DOHH2 (cell line): Measurements from ENCODE around the gene JDP2.

ENCODE experiments used
- H3F3A ChIP-seq: fragments of 200-600 bp; sonication (generic), shearing (Covaris generic); 2 replicates; pipeline ENCODE4 v1.6.0; 2016; ENCODE audit warnings: antibody characterized with exemption, mild to moderate bottlenecking; ENCODE audit not compliant: control insufficient read depth, insufficient read depth
- H3K27ac ChIP-seq: fragments of 200-600 bp; sonication (generic); 2 replicates; pipeline ENCODE4 v1.5.1; 2014; ENCODE audit warnings: low read depth, mild to moderate bottlenecking, low read length, moderate library complexity
- H3K27me3 ChIP-seq: fragments of 200-600 bp; sonication (generic); 2 replicates; pipeline ENCODE4 v1.6.1; 2014; ENCODE audit warnings: mild to moderate bottlenecking, low read length, mixed read lengths; ENCODE audit not compliant: control insufficient read depth
- H3K36me3 ChIP-seq: fragments of 200-600 bp; sonication (generic); 2 replicates; pipeline ENCODE4 v1.6.1; 2014; ENCODE audit warnings: mild to moderate bottlenecking, low read length, moderate library complexity, mixed read lengths; ENCODE audit not compliant: control insufficient read depth
- H3K4me1 ChIP-seq: fragments of 200-600 bp; sonication (generic); 2 replicates; pipeline ENCODE4 v1.6.1; 2014; ENCODE audit warnings: mild to moderate bottlenecking, low read length, mixed read lengths; ENCODE audit not compliant: control insufficient read depth
- H3K4me2 ChIP-seq: fragments of 200-600 bp; sonication (generic); 2 replicates; pipeline ENCODE4 v1.6.0; 2014; ENCODE audit warnings: mild to moderate bottlenecking, low read length, moderate library complexity
- H3K4me3 ChIP-seq: fragments of 200-600 bp; sonication (generic); 2 replicates; pipeline ENCODE4 v1.5.1; 2014; ENCODE audit warnings: mild to moderate bottlenecking, low read length, mixed read lengths
- H3K79me2 ChIP-seq: fragments of 200-600 bp; sonication (generic); 2 replicates; pipeline ENCODE4 v1.6.1; 2014; ENCODE audit warnings: mild to moderate bottlenecking, low read length, mixed read lengths; ENCODE audit not compliant: control insufficient read depth
- H3K9me2 ChIP-seq: fragments of 200-600 bp; sonication (generic); replicated peaks from 2 replicates; pipeline ENCODE4 v1.6.1; 2014; ENCODE audit warnings: mild to moderate bottlenecking, low read length, mixed read lengths; ENCODE audit not compliant: control insufficient read depth
- H3K9me3 ChIP-seq: fragments of 200-600 bp; sonication (generic); 2 replicates; pipeline ENCODE4 v1.6.1; 2014; ENCODE audit warnings: antibody characterized with exemption, low read length, mixed read lengths; ENCODE audit not compliant: control insufficient read depth, insufficient read depth
- H4K20me1 ChIP-seq: fragments of 200-600 bp; sonication (generic); 2 replicates; pipeline ENCODE4 v1.6.0; 2014; ENCODE audit warnings: low read depth, mild to moderate bottlenecking, antibody characterized with exemption, low read length, moderate library complexity; ENCODE audit not compliant: control insufficient read depth, insufficient read depth
- CTCF ChIP-seq: fragments of 200-600 bp; sonication (generic); IDR thresholded peaks from one replicate; pipeline ENCODE4 v1.5.1; 2014; ENCODE audit warnings: antibody characterized with exemption, mild to moderate bottlenecking, low read depth, low read length; ENCODE audit not compliant: poor library complexity, severe bottlenecking
- EZH2phosphoT487 ChIP-seq: fragments of 200-600 bp; sonication (generic); IDR thresholded peaks from 2 replicates; pipeline ENCODE4 v1.6.1; 2017; ENCODE audit warnings: borderline replicate concordance, mild to moderate bottlenecking, antibody characterized with exemption, low read length, moderate library complexity, mixed read lengths

JDP2 gene

GRCh38 chr14:75430976-75431375, 3.2 kb downstream of the JDP2 start:
- Histone ChIP-seq H3K4me1 (peaks cover 32% of the 10 kb centered on the region), H3K4me2 (no peak overlapping the region), H3F3A (peaks cover 5% of the 10 kb centered on the region), H3K36me3 (no peaks in the 10 kb centered on the region), H3K27me3 (peaks cover 39% of the 10 kb centered on the region), H3K9me2 (no peaks in the 10 kb centered on the region), H3K9me3 (no peaks in the 10 kb centered on the region), H4K20me1 (no peaks in the 10 kb centered on the region), H3K4me3 (no peak overlapping the region), H3K27ac (no peak overlapping the region), H3K79me2 (no peaks in the 10 kb centered on the region)
- TF ChIP-seq EZH2phosphoT487 (no peak), CTCF (no peak)

DNA sequence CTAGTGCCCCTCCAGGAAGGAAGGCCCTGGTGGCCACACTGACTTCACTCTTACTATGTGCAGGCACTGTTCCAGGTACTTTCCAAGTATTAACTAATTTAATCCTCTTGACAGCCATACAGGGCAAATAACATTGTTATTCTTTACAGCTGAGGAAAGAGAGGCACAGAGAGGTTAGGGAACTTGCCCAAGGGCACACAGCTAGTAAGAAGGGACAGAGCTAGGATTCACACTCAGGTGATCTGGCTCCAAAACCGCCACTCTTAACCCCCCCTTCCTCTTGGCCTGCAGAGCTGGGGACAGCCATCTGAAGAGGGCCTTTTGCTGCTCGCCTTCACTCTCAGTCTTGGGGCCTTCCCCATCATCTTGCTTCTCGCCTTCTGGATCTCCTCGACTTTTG, 4.0 kb downstream of the JDP2 start:
- H3K4me2 ChIP-seq = no peak overlapping the region

GRCh38 chr14:75432411-75432810, 4.6 kb downstream of the JDP2 start:
- peaks cover 27% of the 10 kb centered on the region for H3K27me3 ChIP-seq
- H3K4me1 ChIP-seq = peaks cover 32% of the 10 kb centered on the region
- TF ChIP-seq EZH2phosphoT487 (no peak), CTCF (no peak)
- H3K9me3 ChIP-seq = no peaks in the 10 kb centered on the region
- H3F3A ChIP-seq = no peaks in the 10 kb centered on the region; the same call in 1 of the 2 replicates
- H3K79me2 ChIP-seq = no peaks in the 10 kb centered on the region
- H4K20me1 ChIP-seq = no peaks in the 10 kb centered on the region
- no peak overlapping the region for H3K27ac ChIP-seq
- H3K36me3 ChIP-seq = no peaks in the 10 kb centered on the region
- no peaks in the 10 kb centered on the region for H3K9me2 ChIP-seq
- no peak overlapping the region for H3K4me3 ChIP-seq
- no peak overlapping the region for H3K4me2 ChIP-seq

More for the DNA sequence above, 4.0 kb downstream of the JDP2 start:
- Histone ChIP-seq H4K20me1 (no peaks in the 10 kb centered on the region), H3K27me3 (peaks cover 33% of the 10 kb centered on the region), H3K9me2 (no peaks in the 10 kb centered on the region), H3K4me1 (peaks cover 32% of the 10 kb centered on the region), H3K27ac (no peak overlapping the region), H3K79me2 (no peaks in the 10 kb centered on the region), H3F3A (no peaks in the 10 kb centered on the region; the same call in 1 of the 2 replicates), H3K9me3 (no peaks in the 10 kb centered on the region), H3K4me3 (no peak overlapping the region), H3K36me3 (no peaks in the 10 kb centered on the region)
- TF ChIP-seq EZH2phosphoT487 (no peak), CTCF (no peak)
